HG02870 (cell line): ENCODE measurements around the gene RABL6.

Experiments
- ATAC-seq: cut with Tn5 transposase; IDR thresholded peaks from one replicate; pipeline ENCODE4 v1.9.1; 2021; ENCODE audit warnings: mild to moderate bottlenecking, moderate library complexity; ENCODE audit not compliant: unreplicated experiment

The RABL6 gene

GRCh38 chr9:136814725-136815421, 7.1 kb downstream of the RABL6 start:
- ATAC-seq, result no peak

GRCh38 chr9:136815422-136815782, 7.7 kb downstream of the RABL6 start:
- no peak for ATAC-seq

- no peak for ATAC-seq
Observed at GRCh38 chr9:136820971-136821825, 13.4 kb downstream of the RABL6 start.

GRCh38 chr9:136821826-136822544, 14.2 kb downstream of the RABL6 start:
- no peak for ATAC-seq

- no peak for ATAC-seq
Observed at GRCh38 chr9:136823136-136824046, 15.6 kb downstream of the RABL6 start.

- ATAC-seq, result no peak
Observed at GRCh38 chr9:136824496-136825225, 16.9 kb downstream of the RABL6 start.

GRCh38 chr9:136825295-136826187, 17.8 kb downstream of the RABL6 start:
- ATAC-seq, result no peak

- no peak for ATAC-seq
Observed at GRCh38 chr9:136826188-136826541, 18.4 kb downstream of the RABL6 start.

- ATAC-seq, result no peak
Observed at GRCh38 chr9:136826703-136827582, 19.2 kb downstream of the RABL6 start.

GRCh38 chr9:136827794-136828473, 20.2 kb downstream of the RABL6 start:
- ATAC-seq, result no peak

- no peak for ATAC-seq
Observed at GRCh38 chr9:136828474-136829140, 20.9 kb downstream of the RABL6 start.

- no peak for ATAC-seq
Observed at GRCh38 chr9:136829412-136829811, 21.7 kb downstream of the RABL6 start.

- no peak for ATAC-seq
Observed at GRCh38 chr9:136829981-136830885, 22.5 kb downstream of the RABL6 start.

- no peak for ATAC-seq
Observed at GRCh38 chr9:136831002-136831719, 23.4 kb downstream of the RABL6 start.

GRCh38 chr9:136831720-136832104, 24.0 kb downstream of the RABL6 start:
- ATAC-seq, result no peak
